ENCODE measurements around the gene PPP1R27. TPM values are rescaled to one million over a fixed set of nuclear protein-coding genes. Genes with fewer than 3 reads are reported as not detected.
A peak's percentile ranks its signal among the peaks of the same experiment; 100 is the strongest.

The PPP1R27 gene
- total and polyA plus RNA-seq, 9 of the 15 experiments (the other 6 are each of a cell fraction or from before 2014, with no cell fraction given): 0.29 to 6.9 (median 1.5) TPM; not detected in 2

GRCh38 chr17:81859906-81860755, 25.3 kb upstream of the PPP1R27 start, which contains the start of gene P4HB (continued):
- TF ChIP-seq CTCF (IDR thresholded peaks at IDR 0.05 in 2 of 3, conservative IDR thresholded peaks at IDR 0.05 in 1 of 3; ENCODE audit: insufficient read depth in 2 of 3, low read depth in 1 of 3, low read length in 3 of 3): no peak
- no peak for TF ChIP-seq NFE2 (IDR thresholded peaks at IDR 0.05; ENCODE audit: low read depth)
- 0 out of 2 replicates have a peak, but pooled peaks have one; percentile 19 for TF ChIP-seq AFF4 (CRISPR knock-in tag; IDR thresholded peaks at IDR 0.05)
- TF ChIP-seq OTX1 (CRISPR knock-in tag; IDR thresholded peaks at IDR 0.05): no peak
- TF ChIP-seq MED1 (CRISPR knock-in tag; IDR thresholded peaks at IDR 0.05; ENCODE audit: borderline replicate concordance): no peak
- no peak for TF ChIP-seq MLX (CRISPR knock-in tag; conservative IDR thresholded peaks at IDR 0.05)
- TF ChIP-seq STAT5A (IDR thresholded peaks at IDR 0.05; ENCODE audit: borderline replicate concordance, low read length): no peak
- no peak; the same call in 1 of the 2 replicates for TF ChIP-seq GTF2A2 (tag; IDR thresholded peaks at IDR 0.05)
- no peak for TF ChIP-seq ZNF655 (CRISPR knock-in tag; IDR thresholded peaks at IDR 0.05)
- TF ChIP-seq SUPT5H (IDR thresholded peaks at IDR 0.05): peak; percentile 73
- TF ChIP-seq XRCC3 (IDR thresholded peaks at IDR 0.05): no peak
- no peak for TF ChIP-seq ELF4 (CRISPR knock-in tag; IDR thresholded peaks at IDR 0.05)
- no peak for TF ChIP-seq SNIP1 (IDR thresholded peaks at IDR 0.05; ENCODE audit: low read depth)
- no peak for TF ChIP-seq BCOR (IDR thresholded peaks at IDR 0.05)
- TF ChIP-seq DLX4 (CRISPR knock-in tag; IDR thresholded peaks at IDR 0.05): no peak
- no peak for TF ChIP-seq POLR2AphosphoS2 (IDR thresholded peaks at IDR 0.05; ENCODE audit: low read length)
- TF ChIP-seq SMARCB1 (IDR thresholded peaks at IDR 0.05; ENCODE audit: insufficient read length, low read depth): no peak
- peak; percentile 25 for TF ChIP-seq HMGN3 (IDR thresholded peaks at IDR 0.05; ENCODE audit: borderline replicate concordance, extremely low read depth, insufficient read length, low read depth, low read length)
- no peak for TF ChIP-seq SMAD4 (CRISPR knock-in tag; conservative IDR thresholded peaks at IDR 0.05)
